GM19035 (cell line): ENCODE data around the gene PLEK2.
"Not testable (repeated sequence)": the region's sequence is repeated elsewhere in the genome, so short reads cannot be mapped to it uniquely, and the experiment has no call there.

Experiments
- ATAC-seq: cut with Tn5 transposase; IDR thresholded peaks from one replicate; pipeline ENCODE4 v1.9.1; 2021; ENCODE audit not compliant: unreplicated experiment

The PLEK2 gene, protein sequence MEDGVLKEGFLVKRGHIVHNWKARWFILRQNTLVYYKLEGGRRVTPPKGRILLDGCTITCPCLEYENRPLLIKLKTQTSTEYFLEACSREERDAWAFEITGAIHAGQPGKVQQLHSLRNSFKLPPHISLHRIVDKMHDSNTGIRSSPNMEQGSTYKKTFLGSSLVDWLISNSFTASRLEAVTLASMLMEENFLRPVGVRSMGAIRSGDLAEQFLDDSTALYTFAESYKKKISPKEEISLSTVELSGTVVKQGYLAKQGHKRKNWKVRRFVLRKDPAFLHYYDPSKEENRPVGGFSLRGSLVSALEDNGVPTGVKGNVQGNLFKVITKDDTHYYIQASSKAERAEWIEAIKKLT

DNA sequence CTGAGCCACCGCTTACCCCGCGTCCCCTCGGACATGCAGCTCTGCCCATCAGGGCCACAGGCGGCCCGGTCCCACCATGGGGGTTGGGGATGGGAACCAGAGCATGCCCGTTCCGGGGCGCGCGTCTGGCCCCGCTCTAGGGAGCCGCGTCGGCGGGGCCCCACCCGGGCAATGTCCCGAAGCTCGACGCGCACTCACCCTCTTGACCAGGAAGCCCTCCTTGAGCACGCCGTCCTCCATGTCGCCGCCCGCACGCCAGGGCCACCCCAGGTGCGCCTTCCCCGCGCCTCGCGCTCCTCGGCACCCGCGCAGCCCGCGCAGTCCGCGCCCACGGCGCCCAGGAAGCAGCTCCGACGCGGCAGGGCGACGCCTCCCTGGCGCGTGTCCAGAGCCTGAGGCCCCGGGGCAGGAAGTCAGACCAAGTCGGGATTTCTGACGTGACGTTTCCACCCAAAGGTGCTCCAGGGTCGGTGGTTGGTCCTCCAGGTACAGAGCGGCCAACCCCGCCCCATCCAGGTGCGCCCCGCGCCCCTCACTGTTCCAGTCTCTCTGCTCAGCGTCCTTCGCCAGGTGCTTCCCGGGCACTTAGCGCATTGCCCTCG lies at the start of gene PLEK2:
PLEK2 (minus strand) TSS at position 346 of the 602 bp plus-strand sequence; CDS start at position 240, 106 bp downstream.
- no peak for ATAC-seq

DNA sequence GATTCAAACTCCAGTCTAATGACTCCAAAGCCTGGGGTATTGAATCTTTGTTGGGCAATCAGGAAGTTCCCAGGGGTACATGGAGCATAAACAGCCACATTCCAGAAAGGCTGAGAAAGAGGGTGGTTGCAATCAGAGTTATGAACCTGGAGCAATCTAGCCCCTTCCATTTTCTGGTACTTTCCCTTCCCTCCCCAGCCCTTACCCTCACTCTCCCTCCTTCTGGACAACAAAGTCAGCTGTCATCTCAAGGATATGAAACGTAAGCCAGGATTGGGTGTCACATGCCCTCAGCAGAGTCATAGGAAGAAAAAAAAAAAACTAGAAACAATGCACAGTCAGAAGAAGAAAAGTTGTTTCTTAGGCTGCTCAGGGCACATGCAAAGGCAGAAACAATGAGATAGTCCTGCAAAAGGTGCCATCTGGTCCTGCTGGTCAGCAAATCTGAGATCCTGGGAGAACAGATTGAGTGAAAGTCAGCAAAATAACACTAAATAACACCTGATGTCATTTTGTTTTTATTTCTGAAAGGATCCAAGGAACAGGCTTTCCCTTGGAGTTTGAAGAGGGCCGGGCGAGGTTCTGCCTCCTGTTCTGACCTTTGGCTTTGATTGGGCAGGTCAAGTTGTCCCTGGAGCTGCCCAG lies 49.5 kb upstream of the PLEK2 start:
- ATAC-seq, result no peak

DNA sequence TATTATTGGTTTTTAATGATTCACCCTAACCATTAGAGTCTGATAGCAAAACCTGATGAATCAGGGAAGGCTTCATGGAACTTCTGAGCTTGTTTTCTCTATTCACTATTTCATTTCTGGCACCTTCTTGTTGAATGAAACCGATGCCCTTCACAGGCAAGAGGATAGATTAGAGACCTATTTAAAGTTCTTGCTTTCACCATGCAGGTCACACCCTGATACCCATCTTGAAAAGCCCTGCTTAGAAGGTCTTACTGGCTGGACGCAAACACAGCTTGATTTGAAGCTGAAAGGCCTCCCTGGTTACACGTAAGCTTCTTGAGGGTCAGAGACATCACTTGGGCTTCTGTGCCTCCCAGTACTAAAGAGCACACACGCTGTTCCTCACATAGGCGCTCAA lies 47.4 kb upstream of the PLEK2 start:
- ATAC-seq, result no peak

DNA sequence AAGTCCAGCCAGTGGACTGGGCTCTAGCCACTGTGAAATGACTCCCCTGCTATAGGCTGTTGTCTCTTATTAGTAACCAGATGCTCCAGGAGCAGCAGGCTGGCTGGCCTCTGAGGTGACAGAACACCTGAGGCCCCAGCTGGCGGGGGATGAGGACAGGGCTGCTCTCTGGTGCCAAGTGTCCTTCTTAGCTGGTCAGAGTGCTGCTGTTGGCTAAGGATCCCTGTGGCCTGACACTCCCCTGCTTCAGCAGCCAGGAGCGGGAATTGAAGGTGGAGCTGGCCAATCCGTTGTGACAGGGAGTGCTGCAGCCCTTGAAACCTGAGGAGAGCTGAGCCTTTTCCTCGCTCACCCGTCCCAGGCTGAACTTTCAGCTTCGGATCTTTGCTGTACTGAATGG lies 45.8 kb upstream of the PLEK2 start:
- ATAC-seq, result no peak

DNA sequence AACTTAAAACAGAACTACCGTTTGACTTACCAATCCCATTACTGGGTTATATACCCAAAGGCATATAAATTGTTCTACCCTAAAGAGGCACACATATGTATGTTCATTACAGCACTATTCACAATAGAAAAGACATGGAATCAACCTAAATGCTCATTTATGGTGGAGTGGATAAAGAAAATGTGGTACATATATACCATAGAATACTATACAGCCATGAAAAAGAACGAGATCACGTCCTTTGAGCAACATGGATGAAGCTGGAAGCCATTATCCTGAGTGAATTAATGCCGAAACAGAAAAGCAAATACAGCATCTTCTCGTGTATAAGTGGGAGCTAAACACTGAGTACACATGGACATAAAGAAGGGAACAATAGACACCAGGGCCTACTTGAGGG lies 44.8 kb upstream of the PLEK2 start:
- ATAC-seq, result no peak

DNA sequence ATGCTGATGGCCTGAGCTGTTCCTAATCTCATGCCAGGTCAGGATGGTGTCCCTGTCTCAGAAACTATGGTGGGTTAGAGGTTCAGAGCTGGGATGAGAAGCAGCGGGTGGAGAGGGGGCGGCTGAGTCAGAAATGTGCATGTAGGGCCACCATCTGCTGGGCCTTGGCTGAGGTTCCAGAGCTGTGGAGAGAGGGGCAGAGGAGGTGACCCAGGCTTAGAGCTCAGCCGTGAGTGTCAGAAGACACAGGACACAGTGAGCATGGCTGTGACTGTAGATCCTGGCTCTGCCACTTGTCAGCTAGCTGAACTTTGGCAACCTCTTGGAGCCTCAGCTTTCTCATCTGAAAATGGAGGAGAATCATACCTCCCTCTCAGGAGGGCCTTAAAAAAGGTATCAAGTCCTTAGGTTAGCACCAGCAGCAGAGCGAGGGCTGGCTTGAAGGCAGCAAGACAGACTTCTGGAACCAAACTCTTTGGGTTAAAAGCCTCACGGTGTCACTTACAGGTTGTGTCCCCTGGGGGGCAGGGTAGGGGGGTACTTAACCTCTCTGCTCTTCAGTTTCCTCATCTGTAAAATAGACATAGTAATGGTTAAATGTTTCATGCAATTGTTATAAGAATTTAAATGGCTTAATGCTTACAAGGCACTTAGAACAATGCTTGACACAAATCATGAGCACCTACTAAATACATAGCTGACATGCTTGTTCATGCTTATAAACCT lies 41.8 kb upstream of the PLEK2 start:
- ATAC-seq, result no peak

DNA sequence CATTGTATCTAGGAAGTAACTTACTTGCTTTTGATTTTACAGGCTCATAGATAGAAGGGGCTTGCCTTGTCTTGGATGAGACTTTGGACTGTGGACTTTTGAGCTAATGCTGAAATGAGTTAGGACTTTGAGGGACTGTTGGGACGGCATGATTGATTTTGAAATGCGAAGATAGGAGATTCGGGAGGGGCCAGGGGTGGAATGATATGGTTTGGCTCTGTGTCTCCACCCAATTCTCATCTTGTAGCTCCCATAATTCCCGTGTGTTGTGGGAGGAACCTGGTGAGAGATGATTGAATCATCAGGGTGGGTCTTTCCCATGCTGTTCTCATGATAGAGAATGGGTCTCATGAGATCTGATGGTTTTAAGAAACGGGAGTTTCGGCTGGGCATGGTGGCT lies 39.7 kb upstream of the PLEK2 start:
- ATAC-seq, result not testable (repeated sequence)

DNA sequence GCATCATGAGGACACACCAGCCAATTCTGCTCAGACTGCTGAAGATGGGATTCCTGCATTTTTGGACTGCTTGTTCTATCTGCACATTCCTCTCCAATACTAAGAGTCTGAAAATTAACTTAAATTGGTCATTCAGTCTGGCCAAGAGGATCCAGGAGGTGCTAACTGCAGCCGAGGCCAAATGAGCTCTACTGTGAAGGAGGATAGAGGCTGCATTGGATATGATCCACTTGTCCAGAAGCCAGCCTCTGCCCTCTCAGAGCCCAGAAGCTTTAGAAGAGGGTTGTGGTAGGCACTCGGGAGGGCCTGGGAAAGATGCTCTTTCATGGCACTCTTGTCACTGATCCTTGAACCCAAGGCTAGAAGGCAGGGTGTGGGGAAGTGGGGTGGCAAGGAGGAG lies 37.1 kb upstream of the PLEK2 start:
- no peak for ATAC-seq

DNA sequence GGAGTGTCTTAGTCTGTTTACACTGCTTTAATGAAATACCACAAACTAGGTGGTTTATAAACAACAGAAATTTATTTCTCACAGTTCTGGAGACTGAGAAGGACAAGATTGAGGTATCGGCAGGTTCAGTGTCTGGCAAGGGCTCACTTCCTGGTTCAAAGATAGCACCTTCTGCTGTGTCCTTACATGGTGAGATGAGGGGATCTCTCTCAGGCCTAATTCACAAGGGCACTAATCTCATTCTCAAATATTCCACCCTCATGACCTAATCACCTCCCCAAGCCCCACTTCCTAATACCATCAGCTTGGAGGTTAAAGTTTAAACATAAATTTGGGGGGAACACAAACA lies 35.0 kb upstream of the PLEK2 start:
- no peak for ATAC-seq

DNA sequence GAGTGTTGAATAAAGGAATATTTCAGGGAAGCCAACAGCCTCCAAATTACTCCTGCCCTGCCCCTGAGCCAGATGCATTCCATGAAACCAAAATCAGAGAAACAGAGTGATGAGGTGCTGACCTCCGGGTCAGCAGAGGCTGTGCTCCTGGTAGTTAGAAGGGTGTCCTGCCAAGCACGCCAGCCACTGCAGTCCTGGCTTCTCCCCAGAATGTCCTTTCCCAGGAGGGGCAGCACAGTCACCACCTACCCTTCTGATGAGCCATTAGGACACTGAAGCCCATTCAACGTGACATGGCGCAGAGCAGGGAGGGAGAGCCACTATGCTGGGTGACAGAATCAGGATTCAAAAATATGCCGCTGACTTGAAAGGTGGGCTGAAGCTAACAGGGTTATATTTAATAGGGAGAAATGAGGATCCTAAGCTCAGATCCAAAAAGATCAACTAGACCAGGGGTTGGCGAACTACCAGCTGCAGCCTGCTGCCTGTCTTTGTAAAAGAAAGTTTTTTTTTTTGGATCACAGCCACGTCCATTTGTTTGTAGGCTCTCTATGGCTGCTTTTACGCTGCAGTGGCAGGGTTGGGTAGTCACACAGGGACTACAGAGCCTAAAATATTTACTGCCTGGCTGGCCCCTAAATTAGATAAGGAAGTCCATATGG lies 34.5 kb upstream of the PLEK2 start:
- ATAC-seq, result no peak

DNA sequence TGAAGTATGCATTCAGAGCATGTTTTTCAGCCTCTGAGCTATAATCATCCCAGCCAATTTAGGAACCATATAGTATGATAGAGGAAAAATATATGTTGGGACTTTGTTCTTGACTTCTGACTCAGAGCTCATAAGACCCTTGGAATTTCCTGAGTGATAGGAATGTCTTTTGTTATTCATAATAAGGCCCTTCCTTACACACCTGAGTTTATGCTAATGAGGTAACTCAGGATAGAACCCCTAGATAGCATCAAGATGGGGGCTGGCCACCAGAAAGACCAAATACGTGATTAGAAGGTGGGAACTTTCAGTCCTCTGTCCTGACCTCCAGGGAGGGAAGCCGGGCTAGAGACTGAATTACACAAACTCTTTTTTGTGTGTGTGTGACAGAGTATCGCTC lies 32.4 kb upstream of the PLEK2 start:
- ATAC-seq, result no peak

DNA sequence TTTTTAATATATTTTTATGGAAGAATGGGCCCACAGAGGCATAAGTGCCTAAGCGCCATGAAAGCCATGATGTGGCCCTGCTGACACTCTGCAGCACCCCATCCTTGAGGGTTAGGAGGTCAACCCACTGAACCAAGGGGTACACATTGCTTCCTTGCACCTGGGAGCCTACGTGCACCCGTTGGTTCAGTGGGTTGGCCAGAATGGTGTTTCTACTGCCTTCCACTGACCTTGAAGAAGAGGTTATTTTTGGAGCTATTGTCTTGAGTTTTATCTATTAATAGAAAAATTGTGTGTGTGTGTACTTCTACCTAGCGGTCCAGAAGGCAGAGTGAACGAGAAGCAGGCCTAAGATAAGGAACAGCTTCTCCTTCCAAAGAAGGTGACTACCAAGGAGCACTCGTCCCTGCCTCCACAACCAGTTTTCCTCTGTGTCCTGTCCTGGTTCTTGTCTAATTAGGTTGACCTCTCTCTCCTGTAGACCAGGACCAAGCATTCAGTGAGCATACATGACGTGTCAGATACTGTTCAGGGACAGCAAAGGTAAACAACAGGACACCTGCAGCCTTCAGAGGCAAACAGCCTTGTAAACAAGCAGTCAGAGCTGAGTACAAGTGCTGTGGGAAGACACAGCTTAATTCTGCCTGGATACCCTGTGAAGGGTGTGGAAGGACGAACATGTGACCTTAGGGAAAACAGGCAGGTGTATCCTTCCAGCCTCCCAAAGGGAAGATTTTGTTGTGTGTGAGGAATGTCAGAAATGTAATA lies 30.4 kb upstream of the PLEK2 start:
- ATAC-seq, result no peak

DNA sequence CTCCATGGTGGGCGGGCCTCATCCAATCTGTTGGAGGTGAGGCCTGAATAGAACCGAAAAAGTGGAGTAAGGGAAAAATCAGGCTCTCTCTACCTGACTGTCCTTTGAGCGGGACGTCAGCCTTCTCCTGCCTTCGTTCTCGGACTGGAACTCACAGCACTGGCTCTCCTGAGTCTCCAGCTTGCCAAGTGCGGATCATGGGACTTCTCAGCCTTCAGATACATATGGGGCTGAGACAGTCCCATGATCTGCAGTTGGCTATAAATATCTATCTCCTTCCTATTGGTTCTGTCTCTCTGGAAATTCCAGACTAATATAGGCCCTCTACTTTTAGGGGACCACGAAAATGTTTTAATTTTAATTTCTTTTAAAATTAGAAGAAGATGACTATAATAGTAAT lies 29.7 kb upstream of the PLEK2 start:
- no peak for ATAC-seq

DNA sequence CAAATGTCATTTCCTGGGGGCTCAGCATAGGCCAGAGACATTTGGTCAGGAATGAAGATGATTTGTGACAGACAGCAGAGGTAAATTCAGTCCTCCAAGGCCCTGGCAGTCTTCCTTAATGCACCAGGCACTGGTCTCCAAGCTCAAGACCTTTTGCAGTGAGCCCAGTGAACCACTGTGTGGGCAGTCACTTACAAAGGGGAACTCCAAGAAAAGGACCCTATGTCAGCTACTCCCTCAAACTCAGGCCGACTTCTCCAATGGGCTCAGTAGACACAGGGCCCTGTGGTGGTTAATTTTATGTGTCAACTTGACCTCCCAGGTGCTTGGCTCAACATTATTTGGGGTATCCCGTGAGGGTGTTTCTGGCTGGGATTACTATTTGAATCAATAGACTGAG lies 29.3 kb upstream of the PLEK2 start:
- no peak for ATAC-seq

DNA sequence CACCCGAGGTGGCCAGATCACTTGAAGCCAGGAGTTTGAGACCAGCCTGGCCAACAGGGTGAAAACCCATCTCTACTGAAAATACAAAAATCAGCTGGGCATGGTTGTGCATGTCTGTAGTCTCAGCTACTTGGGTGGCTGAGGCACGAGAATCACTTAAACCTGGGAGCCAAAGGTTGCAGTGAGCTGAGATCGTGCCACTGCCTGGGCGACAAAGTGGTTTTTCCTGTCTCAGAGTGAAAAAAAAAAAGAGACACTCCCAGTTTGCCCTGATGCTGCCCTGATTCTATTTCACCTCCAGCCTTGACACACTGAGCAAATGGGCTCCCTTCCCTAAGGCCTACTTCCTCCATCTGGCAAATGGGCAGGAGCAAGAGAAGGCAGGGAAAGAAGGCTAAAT lies 28.5 kb upstream of the PLEK2 start:
- no peak for ATAC-seq

DNA sequence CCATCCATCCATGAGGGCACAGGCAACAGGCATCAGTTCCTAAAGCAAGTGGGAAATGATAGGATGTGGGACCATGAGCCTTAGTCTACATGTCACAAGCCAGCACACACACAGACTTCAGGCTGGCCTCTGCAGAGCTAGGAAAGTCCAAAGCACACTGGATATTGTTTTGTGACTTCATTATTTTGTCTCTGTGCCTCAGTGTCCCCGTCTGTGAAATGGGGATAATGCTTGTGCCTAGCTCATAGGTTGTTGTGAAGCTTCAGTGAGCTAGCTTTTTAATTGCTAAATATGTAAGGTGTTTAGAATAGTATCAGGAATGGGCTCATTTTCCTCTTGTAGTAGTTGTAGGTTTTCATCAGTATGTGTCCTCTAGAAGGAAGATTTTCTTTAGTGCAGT lies 27.0 kb upstream of the PLEK2 start:
- ATAC-seq, result no peak

DNA sequence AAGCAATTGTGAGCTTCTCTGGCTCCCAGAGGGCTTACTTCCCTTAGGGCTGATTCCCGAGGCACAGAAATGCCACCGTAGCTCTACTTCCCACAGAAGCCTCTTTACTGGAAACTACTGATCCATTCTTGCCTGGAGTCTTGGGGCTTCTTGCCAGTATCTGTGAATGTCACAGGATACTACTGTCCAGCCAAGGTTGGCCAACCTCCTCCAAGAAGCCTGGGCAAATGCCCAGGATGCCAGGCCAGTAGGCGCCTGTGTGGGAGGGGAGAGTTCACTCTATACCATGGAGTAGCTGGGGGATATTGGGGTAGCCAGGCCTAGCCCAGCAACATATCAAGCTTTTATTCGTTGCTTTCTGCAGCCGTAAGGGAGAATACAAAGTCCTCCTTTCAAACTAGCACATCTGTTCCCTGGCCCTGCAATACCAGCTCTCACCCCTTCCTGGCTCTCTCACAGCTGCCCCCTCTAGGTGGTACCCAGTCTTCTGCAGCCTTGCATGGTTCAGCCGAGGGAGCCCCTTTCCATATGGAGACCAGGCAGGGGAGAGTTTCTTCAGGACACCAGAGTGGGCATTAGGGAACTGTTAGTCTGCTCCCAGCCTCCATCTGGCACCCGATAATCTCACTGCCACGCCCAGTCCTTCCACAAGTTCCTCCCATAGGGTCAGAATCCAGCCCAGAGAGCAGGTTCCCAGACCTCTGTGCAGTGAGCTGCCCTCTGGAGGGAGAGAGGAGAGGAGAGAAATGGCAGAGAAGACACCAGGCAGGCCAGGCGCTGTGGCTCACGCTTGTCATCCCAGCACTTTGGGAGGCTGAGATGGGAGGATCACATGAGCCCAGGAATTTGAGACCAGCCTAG lies 24.3 kb upstream of the PLEK2 start:
- ATAC-seq, result no peak

DNA sequence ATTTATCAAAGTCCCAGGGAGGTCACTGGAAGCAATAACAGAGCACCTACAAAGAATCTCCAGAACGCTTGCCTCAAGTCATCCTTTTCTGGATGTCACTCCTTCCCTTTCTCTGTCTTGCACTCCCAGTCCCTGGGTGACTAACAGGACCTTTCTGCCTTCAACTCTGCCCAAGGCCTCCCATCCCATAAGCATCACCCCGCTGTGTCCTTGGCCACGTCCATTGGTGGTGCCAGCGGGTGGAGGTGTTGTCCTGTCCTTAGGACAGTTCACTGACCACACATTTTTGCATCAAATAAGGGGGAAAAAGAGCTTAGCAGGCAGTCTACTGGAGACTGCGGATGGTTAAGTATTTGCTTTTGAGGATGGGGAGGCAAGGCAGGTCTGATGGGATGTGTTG lies 23.6 kb upstream of the PLEK2 start:
- no peak for ATAC-seq

DNA sequence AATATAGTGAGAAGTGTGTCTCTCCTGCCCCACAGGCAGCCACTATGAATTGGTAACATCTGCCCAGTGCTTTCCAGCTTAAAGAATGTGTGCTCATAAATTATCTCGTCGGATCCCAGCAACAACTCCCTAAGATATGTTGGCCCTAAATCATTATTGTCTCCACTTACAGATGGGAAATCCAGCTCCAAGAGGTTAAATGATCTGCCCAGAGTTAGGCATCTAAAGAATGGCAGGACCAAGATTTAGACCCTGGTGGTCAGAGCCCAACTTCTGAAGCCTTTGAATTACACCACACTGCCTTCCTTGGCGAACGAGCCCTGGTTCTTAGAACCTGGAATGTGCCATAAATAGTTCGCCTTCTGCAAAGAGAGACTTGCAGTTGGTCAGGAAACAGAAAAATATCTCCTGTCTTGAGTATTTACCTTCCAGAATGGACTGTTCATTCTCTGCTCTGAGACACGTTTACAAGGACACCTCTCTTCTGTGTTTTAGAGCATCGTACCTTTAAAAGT lies 20.1 kb upstream of the PLEK2 start:
- ATAC-seq, result no peak
